Left ventricle myocardium superior (tissue), 1 donor: Measurements from ENCODE around the gene GRID1. TPM values are rescaled to one million over a fixed set of nuclear protein-coding genes. Genes with fewer than 3 reads are reported as not detected.

Source experiments
- ATAC-seq: fragments of 200-7000 bp; cut with Tn5 transposase; one replicate; pipeline ENCODE4 v1.9.1; 2020; ENCODE audit warnings: mild to moderate bottlenecking, moderate library complexity
- DNase-seq: peaks from one replicate; pipeline ENCODE4 v3.0.0-alpha.2; 2020
- intact Hi-C: fragments of 100-400 bp; cut with micrococcal nuclease; formaldehyde crosslinking; loops from one replicate; pipeline ENCODE4 v1.11.0; 2022
- total RNA-seq: library from RNA; stranded (reverse); fragmentation: NEBNext Ultra II Directional; extraction: Animal tissue kit (Norgen Biotek cat#: 25700); gene quantifications from one replicate; pipeline ENCODE4 v1.2.1, GENCODE V29; 2021
- donor health status: DM: no; HTN: yes; CAD: no; lungs with severe emphysema.

The GRID1 gene
- total RNA-seq, 1 donor from 2014 or later, result 2.4 TPM

GRCh38 chr10:86310291-86310690 is 56.3 kb downstream of the GRID1 start:
- DNase-seq (no peak), ATAC-seq (no peak)
- intact Hi-C loops, result no loop called here

GRCh38 chr10:86308056-86308455 is 58.5 kb downstream of the GRID1 start:
- no peak for ATAC-seq
- intact Hi-C loops, result no loop called here
- no peak for DNase-seq

- DNase-seq (no peak), ATAC-seq (no peak)
- intact Hi-C loops, result no loop called here
These were observed 59.8 kb downstream of the GRID1 start for GRCh38 chr10:86306628-86307278.

- intact Hi-C loops, result no loop called here
- ATAC-seq (no peak), DNase-seq (no peak)
These were observed 61.1 kb downstream of the GRID1 start for GRCh38 chr10:86305521-86305920.

- ATAC-seq (no peak), DNase-seq (no peak)
- intact Hi-C loops, result no loop called here
These were observed 62.2 kb downstream of the GRID1 start for GRCh38 chr10:86304436-86304835.

- ATAC-seq (no peak), DNase-seq (no peak)
- intact Hi-C loops, result no loop called here
These were observed 63.0 kb downstream of the GRID1 start for GRCh38 chr10:86303626-86304025.

GRCh38 chr10:86301971-86302370 is 64.6 kb downstream of the GRID1 start:
- no peak for ATAC-seq
- no peak for DNase-seq
- intact Hi-C loops, result no loop called here

GRCh38 chr10:86300931-86301830 is 65.4 kb downstream of the GRID1 start:
- intact Hi-C loops, result no loop called here
- DNase-seq (no peak), ATAC-seq (no peak)

- intact Hi-C loops, result no loop called here
- ATAC-seq, result no peak
These were observed 66.1 kb downstream of the GRID1 start for GRCh38 chr10:86300399-86300925.

GRCh38 chr10:86299562-86299961 is 67.0 kb downstream of the GRID1 start:
- no peak for ATAC-seq
- intact Hi-C loops, result no loop called here
- DNase-seq, result no peak

More at GRCh38 chr10:86300399-86300925, 66.1 kb downstream of the GRID1 start:
- no peak for DNase-seq

- ATAC-seq (no peak), DNase-seq (no peak)
- intact Hi-C loops, result no loop called here
These were observed 68.0 kb downstream of the GRID1 start for GRCh38 chr10:86298501-86299001.

GRCh38 chr10:86295791-86296190 is 70.8 kb downstream of the GRID1 start:
- ATAC-seq, result no peak
- no peak for DNase-seq
- intact Hi-C loops, result no loop called here

- no peak for DNase-seq
- ATAC-seq, result no peak
- intact Hi-C loops, result no loop called here
These were observed 71.2 kb downstream of the GRID1 start for GRCh38 chr10:86295351-86295750.

- intact Hi-C loops, result no loop called here
- ATAC-seq (no peak), DNase-seq (no peak)
These were observed 72.0 kb downstream of the GRID1 start for GRCh38 chr10:86294346-86295265.

GRCh38 chr10:86293396-86293791 is 73.2 kb downstream of the GRID1 start:
- intact Hi-C loops, result no loop called here
- no peak for ATAC-seq
- no peak for DNase-seq

- no peak for ATAC-seq
- intact Hi-C loops, result no loop called here
- DNase-seq, result no peak
These were observed 73.9 kb downstream of the GRID1 start for GRCh38 chr10:86292462-86293395.

GRCh38 chr10:86291616-86292340 is 74.8 kb downstream of the GRID1 start:
- intact Hi-C loops, result no loop called here
- no peak for DNase-seq
- ATAC-seq, result no peak
